Trophoblast cell (in vitro differentiated cells and primary cell): ENCODE measurements around the gene RECQL5.

Experiments
- DNase-seq, 2 donors: peaks; one replicate each; pipeline ENCODE4 v3.0.0-alpha.2; 2016
- H2AFZ ChIP-seq: 2 replicates; pipeline ENCODE4 v1.6.1; 2013; ENCODE audit warnings: low read length, moderate library complexity, mild to moderate bottlenecking; ENCODE audit not compliant: insufficient read depth, poor library complexity
- H2AK5ac ChIP-seq: 2 replicates; pipeline ENCODE4 v1.6.1; 2013; ENCODE audit warnings: mild to moderate bottlenecking, low read length
- H2BK120ac ChIP-seq: 2 replicates; pipeline ENCODE4 v1.6.1; 2013; ENCODE audit warnings: low read length, mild to moderate bottlenecking, moderate library complexity; ENCODE audit not compliant: insufficient read depth, poor library complexity
- H2BK12ac ChIP-seq: 2 replicates; pipeline ENCODE4 v1.6.1; 2013; ENCODE audit warnings: mild to moderate bottlenecking, low read length, moderate library complexity
- H2BK5ac ChIP-seq: 2 replicates; pipeline ENCODE4 v1.6.1; 2013; ENCODE audit warnings: low read length, low read depth, moderate library complexity, mild to moderate bottlenecking; ENCODE audit not compliant: poor library complexity
- H3K14ac ChIP-seq: 2 replicates; pipeline ENCODE4 v1.6.1; 2013; ENCODE audit warnings: mild to moderate bottlenecking, low read length
- H3K18ac ChIP-seq: 2 replicates; pipeline ENCODE4 v1.6.1; 2013; ENCODE audit warnings: mild to moderate bottlenecking, low read length
- H3K23ac ChIP-seq: 2 replicates; pipeline ENCODE4 v1.6.1; 2013; ENCODE audit warnings: low read length
- H3K27ac ChIP-seq: 2 replicates; pipeline ENCODE4 v1.5.1; 2013; ENCODE audit warnings: low read depth, mild to moderate bottlenecking, inconsistent platforms, low read length, moderate library complexity
- H3K27me3 ChIP-seq: 2 replicates; pipeline ENCODE4 v1.6.1; 2013; ENCODE audit warnings: inconsistent platforms, mild to moderate bottlenecking, low read length, moderate library complexity; ENCODE audit not compliant: insufficient read depth
- H3K36me3 ChIP-seq, 2 experiments: 1 replicate in 1 of 2; 2 replicates in 1 of 2; pipeline ENCODE4 v1.6.1; 2013; ENCODE audit warnings: low read length in 2 of 2, mild to moderate bottlenecking in 2 of 2, moderate library complexity in 1 of 2; ENCODE audit not compliant: insufficient read depth in 2 of 2, control insufficient read depth in 1 of 2
- H3K4ac ChIP-seq: 2 replicates; pipeline ENCODE4 v1.6.1; 2013; ENCODE audit warnings: low read depth, mild to moderate bottlenecking, low read length, moderate library complexity
- H3K4me1 ChIP-seq, 2 experiments: 1 replicate in 1 of 2; 2 replicates in 1 of 2; pipeline ENCODE4 v1.6.1; 2013; ENCODE audit warnings: low read length in 2 of 2, mild to moderate bottlenecking in 2 of 2, moderate library complexity in 1 of 2; ENCODE audit not compliant: insufficient read depth in 2 of 2, control insufficient read depth in 1 of 2
- H3K4me2 ChIP-seq: 2 replicates; pipeline ENCODE4 v1.6.1; 2013; ENCODE audit warnings: inconsistent platforms, mild to moderate bottlenecking, low read length, moderate library complexity
- H3K4me3 ChIP-seq: 2 replicates; pipeline ENCODE4 v1.5.1; 2013; ENCODE audit warnings: mild to moderate bottlenecking, low read depth, low read length, inconsistent platforms
- H3K79me1 ChIP-seq: one replicate; pipeline ENCODE4 v1.6.1; 2013; ENCODE audit warnings: low read length
- H3K79me2 ChIP-seq: 2 replicates; pipeline ENCODE4 v1.6.1; 2013; ENCODE audit warnings: low read length, mild to moderate bottlenecking; ENCODE audit not compliant: control insufficient read depth, insufficient read depth, poor library complexity
- H3K9ac ChIP-seq: 2 replicates; pipeline ENCODE4 v1.6.1; 2013; ENCODE audit warnings: mild to moderate bottlenecking, low read length
- H3K9me3 ChIP-seq: 2 replicates; pipeline ENCODE4 v1.6.1; 2013; ENCODE audit warnings: low read depth, mild to moderate bottlenecking, control low read depth, inconsistent platforms, low read length; ENCODE audit not compliant: insufficient read depth
- H4K12ac ChIP-seq: 2 replicates; pipeline ENCODE4 v1.6.1; 2013; ENCODE audit warnings: low read depth, mild to moderate bottlenecking, low read length, moderate library complexity
- H4K8ac ChIP-seq: 2 replicates; pipeline ENCODE4 v1.6.1; 2013; ENCODE audit warnings: low read depth, mild to moderate bottlenecking, low read length, moderate library complexity
- H4K91ac ChIP-seq: one replicate; pipeline ENCODE4 v1.6.1; 2013; ENCODE audit warnings: low read depth, mild to moderate bottlenecking, low read length, moderate library complexity
- WGBS: extraction: QIAGEN DNeasy Blood & Tissue Kit; methylation state at CpG from one replicate; pipeline ENCODE4 v1.1.7; 2013; ENCODE audit warnings: missing lambda C conversion rate; ENCODE audit not compliant: insufficient read length, insufficient coverage; ENCODE audit errors: extremely low coverage; 5-methylcytosine and 5-hydroxymethylcytosine counted together

RECQL5 gene

DNA sequence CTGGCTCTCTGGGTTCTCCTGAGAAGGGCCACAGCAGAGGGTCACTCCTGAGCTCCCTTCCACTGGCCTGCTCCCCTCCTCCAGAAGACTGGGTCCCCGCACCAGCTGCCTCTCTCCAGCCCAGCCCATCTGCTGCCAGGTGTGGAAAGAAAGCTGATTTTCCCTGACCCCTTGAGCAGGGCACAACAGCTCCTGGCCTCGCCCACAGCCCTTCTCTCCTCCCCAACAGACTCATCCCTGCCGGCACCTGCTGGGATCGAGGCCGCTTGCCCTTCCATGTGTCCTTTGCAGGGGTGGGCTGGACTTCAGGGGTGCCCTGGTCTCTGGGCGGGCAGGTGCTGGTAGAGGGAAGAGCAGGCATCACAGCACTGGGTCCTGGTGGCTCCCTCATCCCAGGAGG lies 38.5 kb downstream of the RECQL5 start:
- no peak overlapping the region for H3K14ac ChIP-seq
- DNase-seq: no peak
- H3K36me3 ChIP-seq: peaks cover 21 to 24% of the 10 kb centered on the region in 2 experiments
- peaks cover 6% of the 10 kb centered on the region for H3K9me3 ChIP-seq
- no peak overlapping the region for H3K27ac ChIP-seq
- H3K4me2 ChIP-seq: no peak overlapping the region
- H3K4ac ChIP-seq: no peak overlapping the region
- H3K18ac ChIP-seq: no peak overlapping the region
- H3K4me3 ChIP-seq: no peak overlapping the region
- H2BK5ac ChIP-seq: no peak overlapping the region
- H4K12ac ChIP-seq: no peak overlapping the region
- no peak overlapping the region for H4K91ac ChIP-seq
- no peak overlapping the region for H3K9ac ChIP-seq
- H2AFZ ChIP-seq: no peak overlapping the region
- H3K23ac ChIP-seq: no peak overlapping the region
- H2BK12ac ChIP-seq: no peak overlapping the region
- peaks cover 4% of the 10 kb centered on the region in 2 experiments for H3K4me1 ChIP-seq
- no peaks in the 10 kb centered on the region for H3K79me2 ChIP-seq
- H3K27me3 ChIP-seq: no peaks in the 10 kb centered on the region
- peaks cover 3% of the 10 kb centered on the region for H3K79me1 ChIP-seq
- H2AK5ac ChIP-seq: no peak overlapping the region
- WGBS: no CpG with 5 or more reads among the region's 6 CpGs
- H4K8ac ChIP-seq: no peak overlapping the region
- no peak overlapping the region for H2BK120ac ChIP-seq

- H2BK120ac ChIP-seq: no peak overlapping the region
- no peak overlapping the region for H3K14ac ChIP-seq
- H4K12ac ChIP-seq: no peak overlapping the region
Measured at GRCh38 chr17:75627094-75627493, 39.9 kb downstream of the RECQL5 start.

DNA sequence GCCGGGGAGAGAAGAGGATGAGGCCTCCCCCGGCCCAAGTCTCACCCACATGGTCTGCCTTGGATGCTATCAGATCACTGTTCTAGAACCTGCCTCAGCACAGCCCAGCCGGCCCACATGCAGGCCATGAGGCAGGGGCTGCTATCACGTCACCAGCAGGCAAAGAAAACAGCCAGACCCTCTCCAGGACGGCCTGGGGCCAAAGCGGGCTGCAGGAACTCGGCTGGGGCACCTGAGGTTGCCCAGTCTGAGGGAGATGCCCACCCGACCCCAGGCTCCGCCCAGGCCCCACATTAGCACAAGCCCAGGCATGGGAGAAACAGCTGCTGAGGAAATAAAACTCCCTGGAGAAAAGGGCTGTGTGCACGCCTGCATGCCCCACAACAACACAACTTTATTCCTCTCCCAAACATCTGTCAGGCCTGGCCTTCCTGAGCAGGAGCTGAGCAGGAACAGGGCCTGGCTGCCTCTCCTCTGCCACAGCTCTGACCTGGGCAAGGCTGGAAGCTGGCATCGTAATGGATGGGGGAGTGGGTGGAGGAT lies 40.4 kb downstream of the RECQL5 start:
- Histone ChIP-seq H3K9me3 (peaks cover 8% of the 10 kb centered on the region), H3K4me3 (no peak overlapping the region), H3K4me1 (no peaks in the 10 kb centered on the region), H4K12ac (no peak overlapping the region), H3K36me3 (peaks cover 21 to 24% of the 10 kb centered on the region in 2 experiments), H3K18ac (no peak overlapping the region), H2BK120ac (no peak overlapping the region), H4K91ac (no peak overlapping the region), H2AK5ac (no peak overlapping the region), H3K4ac (no peak overlapping the region), H3K79me2 (no peaks in the 10 kb centered on the region), H3K14ac (no peak overlapping the region), H4K8ac (no peak overlapping the region), H3K9ac (no peak overlapping the region), H3K4me2 (no peak overlapping the region), H3K27me3 (no peaks in the 10 kb centered on the region), H3K23ac (no peak overlapping the region), H2BK5ac (no peak overlapping the region), H3K79me1 (no peaks in the 10 kb centered on the region), H2BK12ac (no peak overlapping the region), H2AFZ (no peak overlapping the region), H3K27ac (no peak overlapping the region)
- WGBS: no CpG with 5 or more reads among the region's 11 CpGs
- DNase-seq: no peak

More at GRCh38 chr17:75627094-75627493, 39.9 kb downstream of the RECQL5 start:
- Histone ChIP-seq H3K4ac (no peak overlapping the region), H3K9ac (no peak overlapping the region), H3K4me1 (no peaks in the 10 kb centered on the region), H3K79me2 (no peaks in the 10 kb centered on the region), H3K79me1 (no peaks in the 10 kb centered on the region), H3K36me3 (peaks cover 21 to 24% of the 10 kb centered on the region in 2 experiments), H3K27me3 (no peaks in the 10 kb centered on the region), H3K9me3 (peaks cover 8% of the 10 kb centered on the region), H4K91ac (no peak overlapping the region), H2BK5ac (no peak overlapping the region), H4K8ac (no peak overlapping the region), H2BK12ac (no peak overlapping the region), H3K4me2 (no peak overlapping the region), H3K23ac (no peak overlapping the region), H3K18ac (no peak overlapping the region), H3K4me3 (no peak overlapping the region), H2AK5ac (no peak overlapping the region), H3K27ac (no peak overlapping the region), H2AFZ (no peak overlapping the region)
- WGBS: no CpG with 5 or more reads among the region's 10 CpGs
- no peak for DNase-seq

- Histone ChIP-seq H4K12ac (no peak overlapping the region), H4K8ac (no peak overlapping the region), H3K79me2 (no peaks in the 10 kb centered on the region), H3K23ac (no peak overlapping the region), H3K27ac (no peak overlapping the region), H2BK5ac (no peak overlapping the region), H3K14ac (no peak overlapping the region), H3K9ac (no peak overlapping the region), H2BK120ac (no peak overlapping the region), H3K18ac (no peak overlapping the region), H3K4me2 (no peak overlapping the region), H4K91ac (no peak overlapping the region), H3K79me1 (no peaks in the 10 kb centered on the region), H2AK5ac (no peak overlapping the region), H2AFZ (no peak overlapping the region), H3K9me3 (peaks cover 8% of the 10 kb centered on the region), H3K36me3 (peaks cover 17 to 20% of the 10 kb centered on the region in 2 experiments), H3K4ac (no peak overlapping the region), H3K27me3 (no peaks in the 10 kb centered on the region), H3K4me1 (no peaks in the 10 kb centered on the region), H3K4me3 (no peak overlapping the region), H2BK12ac (no peak overlapping the region)
- WGBS: no CpG with 5 or more reads among the region's 15 CpGs
- peak in 1 of 2 donors; percentile 32 for DNase-seq
Measured at GRCh38 chr17:75625813-75626486, 41.0 kb downstream of the RECQL5 start.
